Stimulated activated CD4-positive, alpha-beta T cell treated with anti-CD3 and anti-CD28 coated beads, TNF-alpha, amount 100 ng/mL, for 48 hours (primary cell): ENCODE measurements around the gene RIN3.

Source experiments
- DNase-seq, 3 donors: peaks; one replicate each; pipeline ENCODE4 v3.0.0-alpha.2; 2020; ENCODE audit warnings: low read depth in 3 of 3

Gene RIN3

DNA sequence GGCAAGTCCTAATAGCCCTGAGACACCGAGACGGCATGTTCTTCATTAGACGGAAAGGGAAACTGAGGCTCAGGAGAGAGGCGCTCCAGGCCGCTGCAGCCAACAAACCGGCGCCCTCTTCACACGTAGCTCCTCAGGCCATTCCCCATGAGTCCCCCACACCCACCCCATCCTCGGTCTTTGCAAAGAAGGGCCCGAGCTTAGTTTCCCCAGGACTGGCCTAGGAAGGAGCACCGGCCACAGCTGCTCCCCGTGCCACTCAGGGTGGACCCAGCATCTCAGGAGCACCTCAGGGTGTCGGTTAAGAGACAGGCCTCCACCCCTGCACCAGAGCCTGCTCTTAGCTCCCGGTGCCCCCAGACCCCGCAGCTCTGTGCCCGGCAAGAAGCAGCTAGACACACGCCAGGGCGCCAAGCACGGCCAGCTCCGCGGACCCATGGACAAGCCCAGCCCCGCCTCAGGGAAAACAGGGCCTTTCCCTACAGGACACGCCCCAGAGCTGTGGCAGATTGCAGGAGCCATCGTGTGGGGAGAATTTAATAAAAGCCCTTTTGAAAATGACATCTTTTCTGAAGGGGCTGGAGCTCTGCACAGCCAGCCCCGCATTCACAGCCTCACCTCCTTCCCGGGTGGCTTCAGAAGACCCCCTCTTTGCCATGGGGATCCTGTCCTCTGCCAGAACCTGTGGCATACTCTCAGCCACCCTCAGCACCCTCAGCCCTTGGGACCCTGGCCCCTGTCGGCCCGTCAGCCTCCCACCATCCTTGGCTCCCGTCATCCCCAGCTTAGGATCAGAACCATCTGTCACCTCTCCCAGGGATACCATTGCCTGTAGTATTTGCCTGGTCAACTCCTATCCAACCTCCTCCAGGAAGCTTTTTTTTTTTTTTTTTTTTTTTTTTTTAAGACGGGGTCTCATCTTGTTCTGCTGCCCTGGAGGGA, 175.1 kb downstream of the RIN3 start:
- no peak for DNase-seq

DNA sequence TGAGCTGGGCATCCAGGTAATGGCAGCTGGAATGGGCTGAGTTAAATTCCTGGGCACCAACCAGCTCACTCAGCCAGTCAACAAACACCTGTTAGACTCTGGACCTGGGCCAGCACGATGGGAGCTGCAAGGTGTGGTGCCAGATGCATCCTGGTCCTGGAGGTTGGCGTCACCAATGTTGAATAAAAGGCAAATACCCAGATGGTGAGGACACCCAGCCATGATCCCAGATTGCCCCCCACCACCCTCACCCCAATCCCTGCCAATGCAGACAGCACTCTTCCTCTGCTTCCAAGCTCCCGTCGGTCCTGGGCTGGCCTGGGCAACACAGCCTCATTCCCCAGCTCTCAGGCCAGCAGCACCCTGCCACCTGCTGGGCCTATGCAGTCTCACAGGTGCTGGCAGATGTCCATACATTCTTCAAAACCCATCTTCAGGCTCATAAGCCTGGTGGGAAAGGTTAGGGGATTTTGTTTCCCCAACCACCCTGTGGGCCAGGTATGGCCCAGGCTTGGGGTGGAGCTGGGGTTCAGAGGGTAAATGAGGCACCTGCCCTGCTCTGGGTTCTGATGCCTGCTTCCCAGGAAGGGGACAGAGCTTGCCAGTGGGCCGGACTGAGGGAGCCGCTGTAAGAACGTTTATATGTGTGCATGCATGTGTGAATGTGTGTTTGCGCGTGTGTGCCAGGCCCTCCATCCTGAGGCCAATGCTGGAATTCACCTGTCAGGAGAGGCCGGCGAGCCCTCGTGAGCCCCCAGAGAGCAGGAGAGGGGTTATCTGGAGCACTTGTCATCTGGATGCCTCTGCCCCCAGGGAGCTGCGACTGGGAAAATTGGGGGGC, 176.8 kb downstream of the RIN3 start:
- DNase-seq = no peak

DNA sequence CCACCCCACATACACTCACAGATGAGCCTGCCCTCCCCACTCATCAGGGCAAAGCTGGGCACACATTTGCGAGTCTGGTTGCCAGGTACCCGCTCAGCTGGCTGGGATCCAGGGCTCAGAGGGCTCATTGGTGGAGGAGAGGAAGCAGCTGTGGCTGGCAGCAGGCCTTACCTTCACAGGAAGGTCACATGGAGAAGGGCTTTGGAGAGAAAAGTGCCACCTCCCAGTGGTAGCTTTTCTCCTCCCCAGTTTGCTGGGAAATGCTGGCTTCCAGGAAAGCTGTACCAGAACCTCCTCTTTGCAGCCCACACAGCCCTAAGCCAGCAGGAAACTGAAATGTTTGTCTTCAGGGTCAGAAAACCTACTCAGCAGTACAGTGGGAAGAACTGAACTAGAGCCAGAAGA, 179.2 kb downstream of the RIN3 start:
- DNase-seq = no peak

DNA sequence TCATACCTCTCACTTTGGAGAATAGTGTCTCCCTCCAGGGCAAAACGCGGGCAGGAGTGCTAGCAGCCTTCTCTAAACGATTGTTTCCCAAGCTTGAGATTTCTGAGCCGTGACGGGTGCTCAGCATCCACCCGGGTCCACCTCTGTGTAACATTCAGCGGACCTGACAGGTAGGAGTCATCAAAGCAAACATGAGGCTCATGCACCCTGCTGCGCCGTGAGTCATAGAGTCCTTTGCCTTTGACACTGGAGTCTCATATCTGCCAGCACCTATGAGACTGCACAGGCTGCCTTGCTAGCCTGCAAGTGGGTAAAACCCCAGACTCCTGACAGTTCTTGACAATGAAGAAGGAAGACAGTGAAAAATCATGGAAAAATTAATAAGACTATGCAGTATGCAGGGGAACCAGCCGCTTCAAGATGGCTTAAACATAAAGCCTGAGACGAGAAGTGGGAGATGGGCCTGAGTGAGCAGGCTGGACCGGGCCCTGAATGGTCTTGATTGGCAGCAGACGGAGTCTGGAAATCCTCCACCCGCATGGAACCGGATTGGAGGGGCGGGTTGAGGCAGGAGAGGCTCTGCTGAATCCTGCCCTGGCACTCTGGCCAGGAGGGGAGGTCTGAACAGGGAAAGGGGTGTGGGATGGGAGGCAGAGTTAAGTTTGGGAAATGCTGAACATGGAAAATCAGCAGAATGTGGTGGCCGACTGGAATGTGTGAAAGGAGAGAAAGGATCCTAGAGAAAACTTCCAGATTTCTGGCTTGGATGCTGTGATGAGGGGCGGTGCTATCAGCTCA, 180.6 kb downstream of the RIN3 start:
- no peak for DNase-seq

DNA sequence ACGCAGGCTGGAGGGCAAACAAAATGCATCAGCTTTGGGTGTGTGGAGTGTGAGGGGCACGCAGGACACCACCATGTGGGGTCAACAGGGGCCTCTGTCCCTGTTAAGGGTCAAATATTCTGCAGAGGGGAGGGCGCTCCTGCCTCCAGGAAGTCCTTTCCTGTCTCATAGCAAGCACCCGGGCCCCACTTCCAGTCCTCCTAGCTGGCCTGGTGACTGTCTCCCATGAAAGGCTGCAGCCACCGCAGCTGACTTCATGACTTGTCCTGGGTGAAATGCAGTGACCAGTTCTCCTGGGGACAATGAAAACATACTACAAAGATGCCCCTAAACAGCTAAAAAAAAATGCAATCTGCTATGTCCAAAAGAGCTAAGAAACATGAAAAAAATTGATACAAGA, 181.2 kb downstream of the RIN3 start:
- no peak for DNase-seq

DNA sequence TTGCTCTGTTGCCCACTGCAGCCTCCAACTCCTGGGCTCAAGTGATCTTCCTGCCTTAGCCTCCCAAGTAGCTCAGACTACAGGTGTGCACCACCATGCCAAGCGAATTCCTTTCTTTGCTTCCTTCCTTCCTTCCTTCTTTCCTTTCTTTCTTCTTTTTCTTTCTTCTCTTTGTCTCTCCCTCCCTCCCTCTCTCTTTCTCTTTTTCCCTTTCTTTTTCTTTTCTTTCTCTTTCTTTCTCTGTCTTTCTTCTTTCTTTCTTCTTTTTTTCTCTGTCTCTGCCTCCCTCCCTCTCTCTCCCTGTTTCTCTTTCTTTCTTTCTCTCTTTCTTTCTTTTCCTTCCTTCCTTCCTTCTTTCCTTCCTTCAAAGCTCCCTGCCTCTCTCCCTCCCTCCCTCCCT, 182.0 kb downstream of the RIN3 start:
- DNase-seq = no peak

DNA sequence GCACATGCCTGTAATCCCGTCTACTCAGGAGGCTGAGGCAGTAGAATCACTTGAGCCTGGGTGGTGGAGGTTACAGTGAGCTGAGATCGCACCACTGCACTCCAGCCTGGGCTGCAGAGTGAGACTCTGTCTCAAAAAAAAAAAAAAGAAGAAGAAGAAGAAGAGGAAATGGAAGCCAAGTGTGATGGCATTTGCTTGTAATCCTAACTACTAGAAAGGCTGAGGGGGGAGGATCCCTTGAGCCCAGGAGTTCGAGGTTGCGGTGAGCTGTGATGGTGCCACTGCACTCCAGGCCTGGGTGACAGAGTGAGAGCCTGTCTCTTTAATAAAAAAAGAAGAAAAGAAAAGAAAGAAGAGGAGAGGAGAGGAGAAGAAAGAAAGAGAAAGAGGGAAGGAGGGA, 182.8 kb downstream of the RIN3 start:
- no peak for DNase-seq

DNA sequence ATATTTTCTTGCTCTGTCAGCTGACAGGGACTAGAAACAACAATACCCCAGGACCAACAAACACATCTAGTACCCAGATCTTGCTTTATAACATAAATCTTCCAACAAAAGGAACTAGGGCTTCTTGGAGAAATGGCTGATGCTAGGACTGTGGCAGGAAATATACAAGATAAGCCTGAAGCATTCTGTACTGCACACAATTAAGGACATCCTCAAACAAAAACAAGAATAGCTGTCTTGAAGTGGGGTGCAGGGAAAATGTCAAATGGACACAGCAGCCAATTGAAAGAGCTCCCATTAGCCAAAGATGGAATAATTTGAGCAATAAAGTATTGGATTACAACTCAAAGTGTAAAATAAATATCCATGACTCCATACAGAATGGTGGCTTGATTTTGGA, 184.8 kb downstream of the RIN3 start:
- no peak for DNase-seq

DNA sequence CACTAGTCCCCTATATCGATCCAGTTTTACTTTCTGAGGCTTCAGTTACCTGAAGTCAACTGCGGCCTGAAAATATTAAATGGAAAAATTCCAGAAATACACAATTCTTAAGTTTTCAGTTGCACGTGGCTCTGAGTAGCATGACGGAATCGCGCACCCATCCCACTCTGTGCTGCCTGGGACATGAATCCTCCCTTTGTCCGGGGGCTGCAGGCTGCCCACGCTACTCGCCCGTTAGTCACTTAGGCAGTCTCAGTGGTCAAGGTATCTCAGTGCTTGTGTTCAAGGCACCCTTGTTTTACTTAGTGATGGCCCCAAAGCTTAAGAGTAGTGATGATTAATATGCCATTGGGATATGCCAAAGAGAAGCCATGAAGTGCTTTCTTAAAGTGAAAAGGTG, 188.2 kb downstream of the RIN3 start:
- no peak for DNase-seq

DNA sequence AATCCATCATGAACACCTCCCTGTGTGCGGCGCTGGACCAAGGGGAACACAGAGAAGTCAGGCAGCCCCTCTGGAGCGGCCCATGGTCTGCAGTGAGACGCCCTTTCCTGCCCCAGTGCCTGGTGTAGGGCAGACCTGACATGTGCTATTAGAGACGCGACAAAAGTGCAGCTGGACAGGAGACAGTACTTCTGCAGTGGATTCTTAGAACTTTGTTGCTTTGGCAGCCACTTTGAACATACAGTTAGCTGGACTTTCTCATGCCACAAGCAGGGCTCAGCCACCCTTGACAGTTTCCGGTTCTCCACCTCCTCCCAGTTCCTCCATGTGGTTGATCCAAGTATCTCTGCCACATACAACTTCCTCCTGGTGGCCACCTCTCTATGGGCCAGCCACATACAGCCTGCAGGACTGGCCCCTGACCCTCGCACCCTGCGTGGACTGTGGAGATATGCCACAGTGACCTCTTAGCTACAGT, 188.9 kb downstream of the RIN3 start:
- no peak for DNase-seq

DNA sequence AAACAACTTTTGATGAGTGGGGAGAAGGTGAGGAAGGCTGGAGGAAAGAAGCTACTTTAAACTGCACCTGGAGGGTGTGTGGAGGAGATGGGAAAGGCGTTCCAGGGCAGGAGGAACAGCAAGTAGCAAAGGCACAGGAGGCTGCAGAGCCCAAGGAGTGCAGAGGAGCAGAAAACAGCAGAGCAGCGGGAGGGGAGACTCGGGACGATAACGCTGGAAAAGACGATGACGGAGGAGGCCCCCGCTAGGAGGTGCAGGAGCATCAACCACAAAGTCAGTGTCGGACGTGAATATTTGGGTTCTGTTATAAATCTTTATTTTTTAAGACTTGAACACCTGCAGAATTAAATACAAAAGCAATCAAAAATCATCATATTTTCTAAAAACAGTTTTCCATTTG, 189.9 kb downstream of the RIN3 start:
- DNase-seq = no peak

DNA sequence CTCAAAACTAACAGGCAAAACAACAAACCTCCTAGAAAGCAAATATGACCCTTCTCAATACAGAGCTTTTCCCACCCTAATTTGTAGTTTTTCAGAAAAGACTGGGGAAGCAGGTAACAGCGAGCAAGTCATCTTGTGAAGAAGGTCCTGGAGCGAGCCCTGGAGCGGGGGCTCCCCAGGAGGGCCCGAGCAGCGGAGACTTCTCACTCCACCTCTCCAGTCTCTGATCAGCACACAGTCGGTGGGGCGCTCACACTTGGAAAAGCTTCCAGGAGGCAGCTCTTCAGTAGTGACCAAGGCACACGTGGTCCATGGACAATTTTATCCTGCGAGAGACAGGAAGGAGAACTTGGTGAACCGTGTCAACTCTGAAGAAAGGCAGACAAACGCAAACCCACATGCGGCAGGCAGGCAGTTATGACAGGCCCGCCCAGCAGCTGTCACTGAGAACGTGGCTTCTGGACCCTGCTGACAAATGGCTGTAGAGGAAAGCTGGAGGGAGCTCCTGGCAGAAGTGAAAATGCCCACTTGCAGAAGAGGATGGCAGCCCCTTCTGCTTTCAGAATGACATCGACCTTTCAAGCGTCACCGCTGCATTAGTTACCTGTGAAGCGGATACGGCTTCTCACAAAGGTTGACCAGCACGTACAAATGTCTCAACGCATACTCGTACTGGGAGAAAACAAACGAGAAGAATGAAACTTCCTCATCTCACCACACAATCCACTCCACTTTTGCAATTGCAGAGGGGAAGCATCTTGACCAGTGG, 190.6 kb downstream of the RIN3 start:
- DNase-seq = no peak

DNA sequence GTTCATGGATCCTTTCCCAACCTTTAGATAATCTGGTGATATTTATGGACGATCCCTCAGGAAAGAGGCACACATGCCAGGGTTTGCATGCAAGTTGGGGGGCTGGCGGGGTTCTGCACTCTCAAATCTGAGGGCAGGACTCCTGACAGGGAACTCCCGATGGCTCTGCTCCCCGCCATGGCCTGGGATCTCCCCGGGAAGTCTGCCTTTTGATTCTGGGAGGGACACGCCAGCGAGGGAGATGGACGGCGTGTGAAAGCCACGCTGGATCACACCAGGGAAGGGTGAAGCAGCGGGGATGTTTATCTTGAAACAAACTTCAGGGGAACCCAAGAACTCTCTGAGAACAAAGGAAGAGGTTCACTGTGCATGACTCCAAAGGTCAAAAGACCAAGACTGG, 191.2 kb downstream of the RIN3 start:
- DNase-seq = no peak

DNA sequence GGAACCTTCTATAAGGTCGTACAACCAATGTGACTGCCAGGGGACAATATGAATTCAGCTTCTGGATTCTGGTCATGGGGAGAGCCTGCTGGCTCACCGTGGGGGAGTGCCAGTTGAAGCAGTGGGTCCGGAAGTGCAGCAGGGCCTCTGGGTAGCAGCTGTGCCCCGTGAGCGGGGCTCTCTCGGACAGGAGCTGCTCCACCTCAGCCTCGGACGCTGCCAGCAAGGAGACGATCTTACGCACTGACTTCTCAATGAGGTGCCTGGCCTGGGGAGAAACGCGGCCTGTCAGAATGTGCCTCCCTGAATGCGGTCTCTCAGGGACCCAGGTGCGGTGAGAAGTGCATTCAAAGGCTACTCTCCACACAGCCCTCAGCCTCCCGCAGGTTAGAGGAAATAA, 192.8 kb downstream of the RIN3 start:
- no peak for DNase-seq

DNA sequence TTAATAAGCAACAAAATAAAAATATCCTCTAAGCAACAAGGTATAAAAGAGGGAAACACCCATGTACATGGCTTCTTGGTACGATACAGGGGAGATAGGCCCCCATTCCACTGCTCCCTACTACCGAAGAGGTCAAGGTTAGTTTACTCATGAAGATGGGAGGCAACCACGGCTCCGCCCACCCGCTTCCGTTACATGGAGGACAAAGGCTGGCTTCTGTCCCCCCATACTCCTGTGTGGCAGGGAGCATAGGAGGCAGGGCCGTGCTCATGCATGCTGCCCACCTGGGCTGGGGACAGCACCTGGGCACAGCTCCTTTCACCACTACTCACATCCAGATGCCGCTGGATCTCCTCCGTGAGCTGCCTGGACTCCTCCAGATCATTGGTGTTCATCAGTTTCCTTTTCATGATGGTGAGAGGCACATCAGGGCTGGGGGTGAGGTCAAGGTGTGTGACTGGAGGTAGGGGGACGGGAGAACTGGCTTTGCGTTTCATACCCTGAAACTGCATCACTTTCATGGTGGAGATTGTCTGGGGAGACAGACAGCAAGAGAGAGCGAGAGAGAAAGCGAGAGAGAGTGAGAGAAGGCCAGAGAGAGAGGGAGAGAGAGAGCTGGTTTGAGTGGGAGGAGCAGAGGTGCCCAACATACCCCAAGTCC, 195.9 kb downstream of the RIN3 start:
- no peak for DNase-seq

DNA sequence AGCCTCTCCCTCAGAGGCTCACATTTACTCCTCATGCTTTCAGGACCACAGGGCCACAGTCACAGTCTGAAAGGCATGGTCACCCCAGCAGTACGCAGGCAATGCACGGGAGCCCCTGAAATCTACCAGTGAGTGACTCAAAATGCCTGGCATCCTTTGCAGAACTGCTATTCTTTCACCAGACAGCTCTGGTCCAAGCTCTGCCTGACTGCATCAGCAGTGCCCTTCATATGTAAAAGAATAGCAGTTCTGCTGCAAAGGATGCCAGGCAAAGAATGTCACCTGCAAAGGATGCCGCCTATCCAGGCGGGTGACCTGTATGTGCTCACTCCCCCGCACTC, 196.4 kb downstream of the RIN3 start:
- DNase-seq = no peak

DNA sequence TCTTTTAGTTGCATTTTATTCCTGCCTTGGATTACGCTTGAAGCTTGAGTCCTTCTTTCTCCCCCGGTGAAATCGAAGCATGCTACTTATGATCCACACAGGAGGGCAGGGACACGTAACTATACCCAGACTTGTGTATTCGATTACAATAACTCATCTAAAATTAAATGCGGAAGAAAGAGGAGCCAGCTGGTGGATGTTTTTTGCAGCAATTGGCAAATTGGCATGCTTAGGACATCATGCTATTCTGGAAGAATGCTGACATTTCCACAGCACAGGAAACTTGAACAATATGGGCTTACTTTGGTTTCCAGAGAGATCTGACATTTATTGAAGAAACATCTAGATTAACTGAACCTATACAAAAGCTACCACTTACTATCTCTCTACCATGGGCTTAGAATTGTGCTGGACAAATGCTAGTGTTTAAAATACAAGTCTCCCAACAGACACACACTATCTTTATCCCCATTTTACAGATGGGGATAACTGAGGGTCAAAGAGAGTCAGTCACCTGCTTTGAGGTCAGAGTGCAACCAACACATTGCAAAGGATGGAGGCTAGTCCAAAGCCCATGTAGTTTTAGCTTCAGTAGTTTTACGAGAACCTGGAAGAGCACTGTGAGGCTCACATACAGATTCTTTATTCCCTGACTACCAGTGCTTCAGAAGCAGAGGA, 198.5 kb downstream of the RIN3 start:
- no peak for DNase-seq

DNA sequence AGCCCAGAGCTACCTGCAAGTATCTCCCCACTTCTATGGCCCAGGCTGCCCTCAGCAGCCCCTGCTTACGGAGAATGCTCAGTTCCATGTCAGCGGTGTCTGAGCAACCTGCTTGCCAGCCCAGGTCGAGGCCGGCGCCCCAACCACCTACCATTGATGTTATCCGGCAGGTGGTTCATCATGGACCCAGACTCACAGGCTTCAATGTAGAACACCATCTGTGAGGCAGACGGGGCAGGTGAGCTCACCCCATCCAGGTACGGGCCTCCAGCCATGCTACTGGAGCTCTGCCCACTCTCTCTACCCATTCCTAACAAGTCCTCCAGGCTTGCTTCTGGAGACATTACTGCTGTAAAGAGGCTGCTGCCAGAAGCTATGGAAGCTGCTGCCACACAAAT, 199.1 kb downstream of the RIN3 start:
- no peak for DNase-seq

DNA sequence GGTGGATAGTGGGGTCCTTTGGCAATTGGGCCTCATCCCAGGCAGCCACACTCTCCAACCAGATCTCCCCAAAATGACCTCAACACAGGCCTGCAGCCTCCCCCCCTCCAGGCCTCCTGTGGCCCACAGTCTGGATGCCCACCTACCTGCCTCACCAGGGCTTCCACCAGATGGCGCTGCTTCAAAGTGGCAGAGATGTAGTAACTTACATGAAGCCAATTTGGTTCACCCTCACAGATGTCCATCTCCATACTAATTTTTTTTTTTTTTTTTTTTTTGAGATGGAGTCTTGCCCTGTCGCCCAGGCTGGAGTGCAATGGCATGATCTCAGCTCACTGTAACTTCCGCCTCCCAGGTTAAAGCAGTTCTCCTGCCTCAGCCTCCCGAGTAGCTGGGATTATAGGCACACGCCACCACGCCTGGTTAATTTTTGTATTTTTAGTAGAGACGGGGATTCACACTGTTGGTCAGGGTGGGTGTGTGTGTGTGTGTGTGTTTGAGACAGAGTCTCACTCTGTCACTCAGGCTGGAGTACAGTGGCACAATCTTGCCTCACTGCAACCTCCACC, 201.2 kb downstream of the RIN3 start:
- DNase-seq = peak; percentile 67 to 88 (median 76)

DNA sequence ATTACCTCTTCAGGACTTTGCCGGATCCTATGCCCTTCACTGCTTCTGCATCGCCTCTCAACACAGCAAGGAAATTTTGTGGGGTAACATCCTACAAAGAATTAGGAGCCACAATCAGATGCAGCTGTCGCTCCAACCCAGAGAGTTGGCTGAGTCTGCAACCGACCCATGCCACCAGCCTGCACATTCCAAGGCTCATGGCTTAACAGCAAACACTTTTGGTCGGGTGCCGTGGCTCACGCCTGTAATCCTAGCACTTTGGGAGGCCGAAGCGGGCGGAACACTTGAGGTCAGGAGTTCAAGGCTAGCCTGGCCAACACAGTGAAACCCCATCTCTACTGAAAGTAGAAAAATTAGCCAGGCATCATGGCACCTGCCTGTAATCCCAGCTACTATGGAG, 202.6 kb downstream of the RIN3 start:
- DNase-seq = no peak
